Loucy (cell line): ENCODE data around the gene SYNPR.

Experiments used
- H2AFZ ChIP-seq: fragments of 200-600 bp; sonication (generic); 2 replicates; pipeline ENCODE4 v1.6.0; 2016; ENCODE audit warnings: antibody characterized with exemption, mild to moderate bottlenecking, low read length, moderate library complexity
- H3F3A ChIP-seq: fragments of 200-600 bp; 2 replicates; pipeline ENCODE4 v1.6.0; 2016; ENCODE audit warnings: antibody characterized with exemption, low read depth, mild to moderate bottlenecking
- H3K27me3 ChIP-seq: fragments of 200-600 bp; sonication (generic); 2 replicates; pipeline ENCODE4 v1.6.1; 2014; ENCODE audit warnings: low read length, mild to moderate bottlenecking; ENCODE audit not compliant: insufficient read depth, poor library complexity, severe bottlenecking
- H3K36me3 ChIP-seq: fragments of 200-600 bp; sonication (generic); 2 replicates; pipeline ENCODE4 v1.6.1; 2016; ENCODE audit warnings: low read length; ENCODE audit not compliant: insufficient read depth
- H3K4me1 ChIP-seq: fragments of 200-600 bp; sonication (generic); 2 replicates; pipeline ENCODE4 v1.5.1; 2014; ENCODE audit warnings: low read length, mild to moderate bottlenecking; ENCODE audit not compliant: insufficient read depth, poor library complexity, severe bottlenecking
- H3K4me2 ChIP-seq: fragments of 200-600 bp; sonication (generic); 2 replicates; pipeline ENCODE4 v1.6.0; 2014; ENCODE audit warnings: antibody characterized with exemption, low read length, low read depth, mild to moderate bottlenecking; ENCODE audit not compliant: poor library complexity, severe bottlenecking
- H3K4me3 ChIP-seq: fragments of 200-600 bp; sonication (generic); 2 replicates; pipeline ENCODE4 v1.5.1; 2014; ENCODE audit warnings: low read length, mild to moderate bottlenecking, mixed read lengths; ENCODE audit not compliant: poor library complexity, severe bottlenecking
- H3K79me2 ChIP-seq: fragments of 200-600 bp; sonication (generic); 2 replicates; pipeline ENCODE4 v1.6.1; 2014; ENCODE audit warnings: low read length; ENCODE audit not compliant: insufficient read depth
- H3K9ac ChIP-seq: fragments of 200-600 bp; sonication (generic); 2 replicates; pipeline ENCODE4 v1.6.0; 2014; ENCODE audit warnings: mild to moderate bottlenecking, low read depth, low read length, moderate library complexity; ENCODE audit not compliant: poor library complexity, severe bottlenecking
- H3K9me2 ChIP-seq: fragments of 200-600 bp; sonication (generic); replicated peaks from 2 replicates; pipeline ENCODE4 v1.6.1; 2016; ENCODE audit warnings: low read depth, low read length, mixed read lengths
- H3K9me3 ChIP-seq: fragments of 200-600 bp; sonication (generic); 2 replicates; pipeline ENCODE4 v1.6.1; 2014; ENCODE audit warnings: mild to moderate bottlenecking, antibody characterized with exemption, low read length, low read depth; ENCODE audit not compliant: insufficient read depth
- H4K20me1 ChIP-seq: fragments of 200-600 bp; sonication (generic); 2 replicates; pipeline ENCODE4 v1.6.0; 2014; ENCODE audit warnings: antibody characterized with exemption, low read length, mild to moderate bottlenecking; ENCODE audit not compliant: insufficient read depth, poor library complexity, severe bottlenecking
- CTCF ChIP-seq: fragments of 200-600 bp; sonication (generic); conservative IDR thresholded peaks from 2 replicates; pipeline ENCODE4 v1.5.1; 2014; ENCODE audit warnings: mild to moderate bottlenecking, antibody characterized with exemption, low read length
- EZH2phosphoT487 ChIP-seq: fragments of 200-600 bp; IDR thresholded peaks from 2 replicates; pipeline ENCODE4 v1.6.1; 2018; ENCODE audit warnings: antibody characterized with exemption, mild to moderate bottlenecking, moderate library complexity, borderline replicate concordance

SYNPR gene

GRCh38 chr3:63500196-63500595, 222.1 kb downstream of the SYNPR start:
- H4K20me1 ChIP-seq = no peaks in the 10 kb centered on the region
- H3K27me3 ChIP-seq = no peaks in the 10 kb centered on the region
- TF ChIP-seq CTCF (no peak), EZH2phosphoT487 (no peak)
- no peak overlapping the region for H3K4me3 ChIP-seq
- H3K36me3 ChIP-seq = no peaks in the 10 kb centered on the region
- no peaks in the 10 kb centered on the region for H3K4me1 ChIP-seq
- H3K9ac ChIP-seq = no peak overlapping the region
- no peak overlapping the region for H2AFZ ChIP-seq
- H3F3A ChIP-seq = no peaks in the 10 kb centered on the region
- H3K79me2 ChIP-seq = no peaks in the 10 kb centered on the region
- H3K9me3 ChIP-seq = no peaks in the 10 kb centered on the region
- no peaks in the 10 kb centered on the region for H3K9me2 ChIP-seq
- H3K4me2 ChIP-seq = no peak overlapping the region

GRCh38 chr3:63508305-63508704, 230.2 kb downstream of the SYNPR start:
- Histone ChIP-seq H4K20me1 (no peaks in the 10 kb centered on the region), H3K4me2 (no peak overlapping the region), H3K36me3 (no peaks in the 10 kb centered on the region), H3K4me1 (no peaks in the 10 kb centered on the region), H3K9ac (no peak overlapping the region), H3K79me2 (no peaks in the 10 kb centered on the region), H3F3A (no peaks in the 10 kb centered on the region), H3K9me3 (no peaks in the 10 kb centered on the region), H2AFZ (no peak overlapping the region), H3K27me3 (no peaks in the 10 kb centered on the region), H3K9me2 (no peaks in the 10 kb centered on the region), H3K4me3 (no peak overlapping the region)
- no peak for TF ChIP-seq EZH2phosphoT487
- TF ChIP-seq CTCF = no peak

- H3K4me2 ChIP-seq = no peak overlapping the region
- no peaks in the 10 kb centered on the region for H3F3A ChIP-seq
- no peaks in the 10 kb centered on the region for H3K9me2 ChIP-seq
- H3K79me2 ChIP-seq = no peaks in the 10 kb centered on the region
- no peak overlapping the region for H3K9ac ChIP-seq
- no peak overlapping the region for H3K4me3 ChIP-seq
- H2AFZ ChIP-seq = no peak overlapping the region
- H3K9me3 ChIP-seq = no peaks in the 10 kb centered on the region
- no peaks in the 10 kb centered on the region for H3K36me3 ChIP-seq
- no peaks in the 10 kb centered on the region for H4K20me1 ChIP-seq
- TF ChIP-seq CTCF (no peak), EZH2phosphoT487 (no peak)
- H3K27me3 ChIP-seq = no peaks in the 10 kb centered on the region
- H3K4me1 ChIP-seq = no peaks in the 10 kb centered on the region
Measured at GRCh38 chr3:63508771-63509170, 230.7 kb downstream of the SYNPR start.
